Motor neuron (in vitro differentiated cells): Measurements from ENCODE around the gene B3GALNT1. TPM values are rescaled to one million over a fixed set of nuclear protein-coding genes. Genes with fewer than 3 reads are reported as not detected.

Experiments used
- ATAC-seq, 8 experiments: fragments of 200-7000 bp; cut with Tn5 transposase; replicated peaks in 6 of 8; 2 replicates each; pipeline ENCODE4 v1.8.0; 2021; ENCODE audit warnings: mild to moderate bottlenecking in 8 of 8, moderate library complexity in 8 of 8
- H3K27ac ChIP-seq, 2 donors: fragments of 250-450 bp; sonication (Bioruptor Pico); 2 replicates each; pipeline ENCODE4 v1.9.0; 2021; ENCODE audit warnings: antibody characterized with exemption in 2 of 2, mild to moderate bottlenecking in 2 of 2, moderate library complexity in 1 of 2
- H3K4me1 ChIP-seq, 2 donors: fragments of 250-450 bp; sonication (Bioruptor Pico); replicated peaks in 1 of 2; 2 replicates each; pipeline ENCODE4 v1.6.1; 2021; ENCODE audit warnings: antibody characterized with exemption in 2 of 2, mild to moderate bottlenecking in 2 of 2, moderate library complexity in 1 of 2
- H3K4me3 ChIP-seq, 5 donors: fragments of 250-450 bp; sonication (Bioruptor Pico); 2 replicates each; pipeline ENCODE4 v1.9.0; 2021; ENCODE audit warnings: antibody characterized with exemption in 5 of 5, mild to moderate bottlenecking in 5 of 5, moderate library complexity in 4 of 5
- WGBS, 10 experiments: fragments of 450-650 bp; shearing (Covaris generic); methylation state at CpG; one replicate each; pipeline ENCODE4 v1.0.0; 2022; 5-methylcytosine and 5-hydroxymethylcytosine counted together
- in situ Hi-C, 9 experiments: fragments of 400-800 bp; cut with MboI; loops; one replicate each; pipeline ENCODE4 v1.15.0; 2021; ENCODE audit warnings: low sequenced_read_pairs in 9 of 9, low pct_unique_long_range_greater_than_20kb in 2 of 9; ENCODE audit not compliant: unreplicated experiment in 9 of 9
- total RNA-seq, 8 experiments: library from RNA; unstranded; fragments of 300-600 nt; gene quantifications; 2 replicates each; pipeline versions ENCODE4 v1.2.3 to v1.2.4, GENCODE V29; 2022

The B3GALNT1 gene
- total RNA-seq, 8 experiments from 2014 or later, result 6.7 to 64.4 (median 23.0) TPM

DNA sequence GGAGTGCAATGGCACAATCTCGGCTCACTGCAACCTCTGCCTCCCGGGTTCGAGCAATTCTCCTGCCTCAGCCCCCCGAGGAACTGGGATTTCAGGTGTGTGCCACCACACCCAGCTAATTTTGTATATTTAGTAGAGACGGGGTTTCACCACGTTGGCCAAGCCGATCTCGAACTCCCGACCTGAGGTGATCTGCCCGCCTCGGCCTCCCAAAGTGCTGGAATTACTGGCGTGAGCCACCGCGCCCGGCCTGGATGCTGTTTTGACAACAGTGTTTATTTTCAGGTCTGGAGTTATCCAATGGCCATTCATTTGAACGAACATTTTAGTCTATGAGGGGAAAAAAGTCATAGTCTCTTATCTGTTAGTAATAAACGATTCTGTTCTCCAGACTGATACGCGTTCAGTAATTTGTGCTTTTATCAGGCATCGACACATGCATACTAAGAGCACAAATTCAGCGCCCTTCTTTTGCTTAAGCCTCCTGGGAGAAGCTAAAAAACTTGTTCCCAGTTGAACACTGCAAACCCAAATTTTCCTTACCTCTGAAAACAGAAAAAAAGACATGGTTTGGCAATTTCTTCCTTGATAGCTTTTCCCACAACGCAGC, 1.3 kb downstream of the B3GALNT1 start:
- WGBS, 10 experiments, result 84 to 97% (median 93%) methylated on average over 5 to 18 of the region's 22 CpGs; no CpG with 5 or more reads in 2 of the 10 experiments
- no peak for ATAC-seq
- H3K4me1 ChIP-seq, result peaks cover 0 to 3% of the 10 kb centered on the region in 2 donors

DNA sequence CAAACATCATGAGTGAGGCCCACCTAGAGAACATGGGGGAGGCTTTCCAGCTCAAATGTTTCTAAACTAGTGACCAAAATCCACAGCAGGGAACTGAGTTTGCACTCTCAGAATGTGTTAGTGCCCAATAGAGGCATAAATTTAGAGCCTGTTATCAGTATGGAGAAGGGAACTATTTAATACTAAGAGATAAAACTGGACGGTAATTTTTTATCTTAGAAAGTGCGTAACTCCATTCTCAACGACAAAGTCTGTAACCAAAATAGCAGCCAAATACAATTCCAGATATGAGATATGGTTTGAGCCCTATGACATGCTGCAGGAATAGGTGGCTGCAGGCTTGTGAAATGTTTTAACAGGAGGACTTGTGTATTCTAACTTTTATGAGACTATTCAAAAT, 3.5 kb downstream of the B3GALNT1 start:
- ATAC-seq, result no peak
- Histone ChIP-seq H3K4me3 (no peak overlapping the region), H3K4me1 (peaks cover 0 to 3% of the 10 kb centered on the region in 2 donors), H3K27ac (no peak overlapping the region)
- WGBS, 10 experiments, result 59 to 100% (median 93%) methylated on average over 2 to 3 of the region's 3 CpGs; no CpG with 5 or more reads in 1 of the 10 experiments
- in situ Hi-C loops, result no loop called here

More for the DNA sequence above, 1.3 kb downstream of the B3GALNT1 start:
- no peak overlapping the region for H3K27ac ChIP-seq
- in situ Hi-C loops, result no loop called here
- peak overlapping the region in 4 of 5 donors; percentile 39 to 53 (median 43) for H3K4me3 ChIP-seq

DNA sequence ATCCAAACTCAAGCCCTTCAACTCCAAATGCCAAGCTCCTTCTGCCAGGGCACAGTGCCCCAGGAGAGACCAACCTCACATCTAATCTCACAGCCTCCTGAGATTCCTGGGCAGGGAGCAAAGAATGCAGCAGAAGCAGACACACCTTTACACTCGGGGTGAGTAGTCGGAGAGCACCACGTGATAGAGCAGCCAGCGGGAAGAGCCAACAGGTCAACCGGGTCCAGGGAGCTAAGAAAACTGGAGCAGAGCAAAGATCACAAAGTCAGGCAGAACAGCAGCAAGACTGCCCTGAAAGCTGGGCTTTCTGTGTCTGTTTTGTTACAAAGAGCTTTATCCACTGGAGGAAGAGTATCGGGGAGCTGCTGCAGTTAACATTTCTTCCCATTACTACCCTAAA, 4.2 kb downstream of the B3GALNT1 start:
- 84 to 100% (median 100%) methylated on average over 1 to 6 of the region's 6 CpGs; no CpG with 5 or more reads in 4 of the 10 experiments for WGBS, 10 experiments
- Histone ChIP-seq H3K27ac (no peak overlapping the region), H3K4me1 (peaks cover 0 to 3% of the 10 kb centered on the region in 2 donors), H3K4me3 (no peak overlapping the region)
- no peak for ATAC-seq
- in situ Hi-C loops, result no loop called here

DNA sequence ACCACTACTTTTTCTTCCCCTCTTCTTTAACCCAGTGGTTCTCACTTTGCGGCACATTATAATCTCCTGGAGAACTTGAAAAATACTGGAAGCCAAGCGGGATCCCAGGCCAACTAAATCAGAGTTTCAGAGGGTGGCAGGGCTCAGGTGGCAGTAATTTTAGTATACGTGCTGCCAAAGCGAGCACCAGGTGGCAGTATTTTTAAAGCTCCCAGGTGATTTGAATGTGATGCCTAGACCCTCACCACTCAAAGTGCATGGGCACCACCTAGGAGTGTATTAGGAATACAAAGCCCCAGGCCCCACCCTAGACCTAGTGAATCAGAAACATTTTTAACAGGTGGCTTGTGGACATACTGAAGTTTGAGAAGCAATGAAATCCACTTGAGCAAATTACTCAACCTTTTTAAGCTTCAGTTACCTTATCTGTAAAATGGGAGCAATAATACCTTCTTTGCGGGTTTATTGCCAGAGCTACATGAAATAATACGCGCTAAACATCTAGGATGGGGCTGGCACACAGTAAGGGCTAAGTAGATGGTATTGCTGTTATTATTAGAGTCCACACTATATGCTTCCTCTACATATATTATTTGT, 8.3 kb downstream of the B3GALNT1 start:
- Histone ChIP-seq H3K4me3 (no peak overlapping the region), H3K27ac (no peak overlapping the region), H3K4me1 (no peaks in the 10 kb centered on the region)
- in situ Hi-C loops, result loop anchor here in 1 of 9 experiments (25.0 kb wide), 2 partner anchors 115 to 135 kb away; partner anchors contain the start of gene NMD3
- ATAC-seq, result no peak
- WGBS, 10 experiments, result 67 to 100% (median 82%) methylated on average over 1 to 7 of the region's 7 CpGs

DNA sequence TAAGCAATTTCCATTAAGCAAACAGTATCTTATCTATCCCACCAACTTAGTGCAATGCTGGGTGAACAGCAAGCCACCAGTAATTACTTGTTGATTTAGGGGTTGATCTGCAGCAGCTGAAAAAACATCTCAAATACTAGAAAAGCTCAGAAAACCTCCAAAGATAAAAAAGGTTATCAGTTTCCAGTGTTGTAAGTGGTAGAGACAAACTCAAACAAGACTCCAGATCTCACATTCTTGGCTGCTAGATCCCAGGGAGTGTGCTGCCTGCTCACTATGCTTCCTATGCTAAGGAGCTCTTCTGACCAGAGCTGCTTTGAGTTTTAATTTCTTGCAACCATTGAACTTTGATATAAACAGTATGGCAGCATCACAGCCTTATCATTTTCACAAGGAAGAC, 11.3 kb downstream of the B3GALNT1 start:
- ATAC-seq, result no peak
- Histone ChIP-seq H3K27ac (no peak overlapping the region), H3K4me3 (no peak overlapping the region), H3K4me1 (no peaks in the 10 kb centered on the region)
- in situ Hi-C loops, result loop anchor here in 1 of 9 experiments (25.0 kb wide), 2 partner anchors 118 to 132 kb away; partner anchors contain the start of gene NMD3

DNA sequence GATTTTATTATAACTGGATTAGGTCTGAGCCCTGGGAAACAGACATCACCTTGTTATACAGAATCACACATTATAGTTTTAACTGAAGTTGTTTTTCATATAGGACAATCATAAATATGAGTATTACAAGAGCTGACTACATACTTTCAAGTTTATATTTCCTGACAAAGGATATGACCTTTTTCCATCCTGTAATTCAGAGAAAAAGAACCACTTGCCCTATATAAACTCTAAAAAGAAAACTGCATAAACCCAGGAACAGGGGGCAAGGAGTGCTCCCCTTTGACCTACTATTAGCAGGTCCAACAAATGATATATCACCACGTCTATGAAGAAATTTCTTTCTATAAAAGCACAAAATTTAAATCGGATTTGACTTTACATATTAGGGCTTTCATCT, 20.9 kb downstream of the B3GALNT1 start:
- Histone ChIP-seq H3K4me1 (no peaks in the 10 kb centered on the region), H3K4me3 (no peak overlapping the region), H3K27ac (no peak overlapping the region)
- in situ Hi-C loops, result loop anchor here in 1 of 9 experiments (25.0 kb wide), 2 partner anchors 122 to 128 kb away; partner anchors contain the start of gene NMD3
- whole genome bisulfite sequencing, 10 experiments, result 59 to 100% (median 81%) methylated on average over 1 to 2 of the region's 2 CpGs; no CpG with 5 or more reads in 2 of the 10 experiments
- ATAC-seq, result no peak

DNA sequence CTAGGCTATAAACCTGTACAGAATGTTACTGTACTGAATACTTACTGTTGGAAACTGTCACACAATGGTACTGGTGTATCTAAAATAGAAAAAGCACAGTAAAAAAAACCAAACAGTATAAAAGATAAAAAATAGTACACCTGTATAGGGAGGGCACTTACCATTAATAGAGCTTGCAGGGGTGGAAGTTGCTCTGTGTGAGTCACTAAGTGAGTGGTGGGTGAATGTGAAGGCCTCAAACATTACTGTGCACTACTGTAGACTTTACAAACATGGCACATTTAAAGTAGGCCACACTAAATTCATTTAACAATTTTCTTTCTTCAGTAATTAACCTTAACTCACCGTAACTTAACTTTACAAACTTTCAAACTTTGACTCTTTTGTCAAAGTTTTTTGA, 22.0 kb downstream of the B3GALNT1 start:
- no peak overlapping the region for H3K27ac ChIP-seq
- ATAC-seq, result no peak
- 93 to 100% (median 100%) methylated on average over 1 of the region's 1 CpG; no CpG with 5 or more reads in 1 of the 10 experiments for WGBS, 10 experiments
- in situ Hi-C loops, result loop anchor here in 1 of 9 experiments (25.0 kb wide), 2 partner anchors 121 to 129 kb away; partner anchors contain the start of gene NMD3
- no peaks in the 10 kb centered on the region for H3K4me1 ChIP-seq
- no peak overlapping the region for H3K4me3 ChIP-seq

DNA sequence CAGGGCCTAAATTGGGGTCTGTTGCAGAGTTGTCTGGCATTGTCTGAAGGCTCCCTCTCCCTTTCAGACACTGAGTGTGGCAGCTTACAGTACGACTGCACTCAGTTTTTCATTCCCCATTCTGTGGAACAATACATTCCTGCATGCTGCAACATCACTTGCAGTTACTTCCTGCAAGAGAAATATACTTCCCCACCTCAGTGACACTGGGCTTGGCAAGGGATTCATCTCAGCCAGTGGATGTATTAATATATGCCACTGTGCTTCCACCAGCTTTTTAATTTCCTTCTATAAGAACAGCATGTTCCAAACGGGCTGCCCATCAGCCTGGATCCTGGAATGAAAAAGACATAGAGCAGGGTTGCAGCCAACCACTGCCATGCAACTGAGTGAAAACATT, 23.1 kb downstream of the B3GALNT1 start:
- ATAC-seq, result peak in 3 of 8 experiments; percentile 36 to 71 (median 65)
- H3K4me1 ChIP-seq, result no peaks in the 10 kb centered on the region
- WGBS, 10 experiments, result 0 to 100% (median 40%) methylated on average over 1 to 2 of the region's 2 CpGs; no CpG with 5 or more reads in 3 of the 10 experiments
- in situ Hi-C loops, result loop anchor here in 1 of 9 experiments (25.0 kb wide), 2 partner anchors 120 to 130 kb away; partner anchors contain the start of gene NMD3
- H3K4me3 ChIP-seq, result no peak overlapping the region
- H3K27ac ChIP-seq, result no peak overlapping the region

DNA sequence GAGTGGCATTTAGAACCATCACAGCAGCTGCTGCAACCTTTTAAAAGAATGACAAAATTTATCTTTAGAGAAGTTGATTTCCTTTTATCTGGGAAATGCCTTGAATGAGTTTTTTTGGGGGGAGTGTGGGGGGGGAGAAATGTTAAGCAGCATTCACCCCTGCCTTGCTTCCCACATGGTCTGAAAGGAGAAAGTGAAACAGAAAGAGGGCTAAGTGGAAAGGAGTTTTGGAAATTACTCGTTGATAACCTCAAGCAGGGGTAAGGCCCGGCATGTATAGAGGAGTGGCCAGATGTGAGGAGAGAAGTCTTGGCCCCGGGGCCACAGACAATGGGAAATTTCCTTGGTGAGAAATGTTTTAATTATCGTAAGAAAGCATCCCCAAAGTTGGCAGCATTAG, 23.5 kb downstream of the B3GALNT1 start:
- Histone ChIP-seq H3K27ac (no peak overlapping the region), H3K4me1 (no peaks in the 10 kb centered on the region), H3K4me3 (no peak overlapping the region)
- WGBS, 10 experiments, result 0 to 100% (median 56%) methylated on average over 1 to 4 of the region's 4 CpGs; no CpG with 5 or more reads in 3 of the 10 experiments
- in situ Hi-C loops, result loop anchor here in 1 of 9 experiments (25.0 kb wide), 2 partner anchors 119 to 131 kb away; partner anchors contain the start of gene NMD3
- peak in 2 of 8 experiments; percentile 56 to 70 for ATAC-seq

DNA sequence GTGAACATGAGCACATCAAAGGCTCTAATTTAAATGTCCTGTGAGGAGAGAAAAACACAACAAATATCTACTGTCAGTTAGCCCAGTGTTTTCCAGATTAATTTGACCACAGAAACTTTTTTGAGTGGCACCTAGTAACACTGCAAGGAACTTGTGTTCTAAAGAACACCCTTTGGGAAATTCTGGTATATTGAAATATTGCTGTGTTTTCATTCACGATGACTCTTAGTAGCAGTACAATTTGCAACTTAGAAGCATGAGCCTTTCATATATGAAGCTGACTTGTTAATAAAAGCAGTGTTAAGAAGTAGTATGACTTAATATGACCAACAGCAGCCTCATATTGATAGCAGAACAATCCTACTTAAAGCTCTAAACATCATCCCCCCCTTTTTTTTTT, 32.0 kb downstream of the B3GALNT1 start:
- H3K4me1 ChIP-seq, result no peaks in the 10 kb centered on the region
- in situ Hi-C loops, result no loop called here
- no peak overlapping the region for H3K4me3 ChIP-seq
- no peak for ATAC-seq
- no peak overlapping the region for H3K27ac ChIP-seq
- 83 to 100% (median 100%) methylated on average over 1 of the region's 1 CpG; no CpG with 5 or more reads in 5 of the 10 experiments for WGBS, 10 experiments

DNA sequence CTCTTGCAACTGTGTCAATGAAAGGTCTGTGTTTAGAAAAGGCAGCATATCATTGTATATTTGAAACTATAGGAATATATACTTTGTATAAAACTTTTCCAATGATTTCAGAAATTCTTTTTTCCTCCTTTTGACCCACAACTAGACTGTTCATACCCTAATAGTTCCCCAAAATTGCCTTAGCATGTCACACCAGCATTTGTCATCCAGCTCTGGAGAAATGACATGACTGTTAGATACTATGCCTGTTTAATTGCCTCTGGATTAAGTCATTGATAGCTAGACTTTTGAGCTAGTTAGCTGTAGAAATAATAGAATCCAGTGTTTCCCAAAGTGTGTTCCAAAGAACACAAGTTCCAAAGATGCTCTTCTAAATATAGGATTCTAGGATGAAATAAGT, 32.4 kb downstream of the B3GALNT1 start:
- in situ Hi-C loops, result no loop called here
- ATAC-seq, result peak in 2 of 8 experiments; percentile 5 to 35
- Histone ChIP-seq H3K4me3 (no peak overlapping the region), H3K4me1 (no peaks in the 10 kb centered on the region), H3K27ac (no peak overlapping the region)

DNA sequence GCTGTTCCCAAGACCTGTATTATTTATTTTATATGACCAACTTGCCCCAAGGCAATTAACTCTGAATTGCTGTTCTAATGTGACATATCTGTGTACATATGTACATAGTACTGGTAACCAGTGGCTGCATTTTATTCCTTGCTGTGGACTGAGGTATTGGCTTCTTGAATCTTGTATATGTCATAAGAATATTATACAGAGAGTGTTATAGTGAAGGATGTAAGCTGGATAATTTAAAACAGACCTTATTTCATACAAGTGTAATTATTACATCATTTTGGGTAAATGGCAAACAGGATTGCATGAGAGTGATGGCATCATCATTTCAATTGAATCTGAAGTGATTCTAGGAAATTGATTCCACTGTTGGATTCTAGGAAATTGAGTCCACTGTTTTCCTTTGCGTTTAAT, 32.9 kb downstream of the B3GALNT1 start:
- peaks cover 4% of the 10 kb centered on the region in 2 donors for H3K4me1 ChIP-seq
- no peak overlapping the region for H3K4me3 ChIP-seq
- no peak overlapping the region for H3K27ac ChIP-seq
- ATAC-seq, result peak in 5 of 8 experiments; percentile 50 to 74 (median 72)
- in situ Hi-C loops, result no loop called here
- WGBS, 10 experiments, result 0 to 100% (median 86%) methylated on average over 1 of the region's 1 CpG; no CpG with 5 or more reads in 3 of the 10 experiments

DNA sequence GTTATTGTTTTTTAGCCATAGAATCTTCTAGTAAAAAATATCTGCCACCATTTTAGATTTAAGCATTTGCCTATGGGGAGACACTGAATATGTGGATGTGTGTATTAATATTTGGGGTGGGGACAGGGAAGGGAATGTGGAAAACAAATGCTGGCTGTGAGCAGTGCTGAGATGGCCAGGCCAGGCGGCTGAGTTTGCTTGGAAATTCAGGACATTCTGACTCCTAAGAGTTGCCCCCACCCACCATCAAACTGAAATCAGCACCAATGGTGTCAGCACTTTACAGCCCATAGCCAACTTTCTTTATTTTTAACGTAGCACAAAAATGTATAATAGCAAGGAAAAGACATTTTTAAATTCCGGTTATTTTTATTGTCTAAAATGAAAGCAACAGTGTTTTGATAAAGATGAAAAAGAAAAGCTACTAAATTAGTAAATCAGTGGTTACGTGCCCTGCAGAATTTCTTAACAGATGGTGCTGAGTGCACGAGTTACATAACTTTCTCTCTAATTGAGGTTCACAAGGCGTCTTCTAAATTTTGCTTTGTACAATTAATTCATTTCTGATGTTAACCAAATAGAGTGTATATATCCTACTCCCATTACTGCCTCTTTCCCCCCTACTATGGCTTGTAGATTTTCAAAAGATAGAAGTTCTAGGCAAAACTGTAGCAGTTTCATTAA, 34.0 kb downstream of the B3GALNT1 start:
- ATAC-seq, result peak in 2 of 8 experiments; percentile 23 to 49
- no peak overlapping the region for H3K4me3 ChIP-seq
- 17 to 92% (median 69%) methylated on average over 1 to 6 of the region's 6 CpGs for WGBS, 10 experiments
- H3K4me1 ChIP-seq, result peaks cover 6 to 11% of the 10 kb centered on the region in 2 donors
- no peak overlapping the region for H3K27ac ChIP-seq
- in situ Hi-C loops, result no loop called here
